ENCODE results near the gene OR7C1.

OR7C1 gene

DNA sequence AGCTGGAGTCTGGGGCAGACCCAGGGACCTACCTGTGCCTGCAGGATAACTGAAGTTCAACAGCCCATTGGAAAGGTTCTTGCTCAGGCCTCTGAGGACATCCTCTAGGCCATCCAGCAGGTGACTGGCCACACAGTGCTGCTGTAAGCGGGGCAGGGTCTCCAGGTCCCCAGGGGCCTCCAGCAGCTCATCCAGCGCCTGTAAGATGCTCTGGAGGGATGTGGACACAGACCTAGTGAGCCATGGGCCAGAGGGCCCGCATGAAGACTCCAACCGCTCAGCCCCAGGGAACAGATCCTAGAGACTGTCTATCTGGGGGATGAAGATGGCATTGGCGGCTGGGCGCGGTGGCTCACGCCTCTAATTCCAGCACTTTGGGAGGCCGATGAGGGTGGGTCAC is 70.6 kb downstream of the OR7C1 start:
- no peak for DNase-seq

DNA sequence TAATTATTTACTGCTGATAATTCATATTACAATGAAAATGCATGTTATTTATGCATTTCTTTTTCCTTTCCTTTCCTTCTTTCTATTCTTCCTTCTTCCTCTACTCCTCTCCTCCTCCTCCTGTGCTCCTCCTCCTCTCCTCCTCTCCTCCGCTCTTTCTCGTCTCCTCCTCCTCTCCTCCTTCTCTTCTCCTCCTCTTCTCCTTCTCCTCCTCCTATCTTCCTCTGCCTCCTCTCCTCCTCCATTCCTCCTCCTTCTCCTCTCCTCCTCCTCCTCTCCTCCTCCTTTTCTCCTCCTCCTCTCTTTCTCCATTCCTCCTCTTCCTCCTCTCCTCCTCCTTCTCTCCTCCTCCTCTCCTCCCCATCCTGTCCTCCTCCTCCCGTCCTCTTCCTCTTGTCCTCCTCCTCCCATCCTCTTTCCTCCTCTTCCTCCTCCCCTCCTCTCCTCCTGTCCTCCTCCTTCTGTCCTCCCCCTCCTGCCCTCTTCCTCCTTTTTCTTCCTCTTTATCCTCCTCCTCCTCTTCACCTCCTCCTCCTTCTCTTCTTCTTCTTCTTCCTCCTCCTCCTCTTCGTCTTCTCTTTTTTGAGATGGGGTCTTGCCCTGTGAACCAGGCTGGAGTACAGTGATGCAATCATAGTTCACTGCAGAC is 71.4 kb downstream of the OR7C1 start:
- DNase-seq, result no peak

DNA sequence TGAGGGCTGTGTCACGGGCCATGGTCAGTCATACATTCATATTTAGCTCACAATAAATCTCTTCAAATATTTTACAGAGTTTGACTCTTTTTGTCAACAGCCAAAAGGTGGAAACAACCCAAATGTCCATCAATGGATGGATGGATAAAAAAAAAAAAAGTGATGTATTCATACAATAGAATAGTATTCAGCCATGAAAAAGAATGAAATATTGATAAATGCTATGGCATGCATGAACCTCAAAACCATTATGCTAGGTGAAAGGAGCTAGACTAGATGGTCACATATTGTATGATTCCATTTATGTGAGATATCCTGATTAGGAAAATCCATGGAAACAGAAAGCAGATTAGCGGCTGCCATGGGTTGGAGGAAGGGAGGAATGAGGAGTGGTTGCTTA is 72.9 kb downstream of the OR7C1 start:
- no peak for DNase-seq

DNA sequence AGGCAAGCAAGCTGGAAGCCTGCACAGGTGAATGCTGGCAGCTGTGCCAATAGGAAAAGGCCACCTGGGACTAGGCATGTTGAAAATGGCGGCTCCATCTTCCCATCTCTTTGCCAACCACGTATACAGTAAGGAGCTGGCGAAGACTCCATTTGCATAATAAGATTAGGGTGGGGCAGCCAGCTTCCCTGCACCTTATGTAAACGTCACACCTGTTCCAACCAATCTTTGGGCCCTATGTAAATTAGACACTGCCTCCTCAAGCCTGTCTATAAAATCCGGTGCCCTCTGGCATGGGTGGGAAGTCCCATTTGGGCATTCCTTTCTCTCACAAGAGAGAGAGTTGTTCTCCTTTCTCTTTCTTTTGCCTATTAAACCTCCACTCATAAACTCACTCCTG is 73.4 kb downstream of the OR7C1 start:
- no peak for DNase-seq

DNA sequence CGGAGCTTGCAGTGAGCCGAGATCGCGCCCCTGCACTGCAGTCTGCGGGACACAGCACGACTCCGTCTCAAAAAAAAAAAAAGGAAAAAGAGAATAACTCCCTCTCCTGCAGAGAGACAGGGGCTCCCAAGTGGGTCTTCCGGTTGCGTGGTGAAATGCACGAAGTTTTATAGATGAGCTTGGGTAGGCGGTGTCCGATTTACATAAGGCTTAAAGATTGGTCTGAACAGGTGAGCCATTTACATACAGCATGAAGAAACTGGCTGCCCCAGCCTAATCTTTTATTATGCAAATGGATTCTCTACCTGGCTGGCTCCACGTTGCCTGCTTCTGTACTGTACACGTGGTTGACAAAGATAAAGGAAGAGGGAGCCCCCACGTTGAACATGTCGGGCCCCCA is 76.2 kb downstream of the OR7C1 start:
- DNase-seq, result no peak

DNA sequence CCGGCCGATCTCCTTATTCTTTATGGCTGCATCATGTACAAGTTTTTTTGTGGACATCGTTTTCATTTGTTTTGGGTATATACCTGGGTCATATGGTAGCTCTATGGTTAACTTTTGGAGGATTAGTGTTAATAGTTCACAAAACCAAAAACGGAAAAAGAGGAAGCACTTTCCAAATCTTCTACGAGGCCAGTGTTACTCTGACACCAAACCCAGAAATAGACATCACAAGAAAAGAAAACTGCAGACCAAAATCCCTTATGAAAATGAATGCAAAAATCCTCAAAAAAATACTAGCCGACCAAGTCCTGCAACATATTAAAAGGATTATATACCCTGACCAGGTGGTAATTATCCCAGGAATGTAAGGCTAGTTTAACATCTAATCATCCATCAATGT is 86.4 kb downstream of the OR7C1 start:
- DNase-seq, result no peak

Measured in NCI-H2227 treated with DMSO at 0.1 percent for 48 hours (cell line).